Upper lobe of left lung (tissue), 6 donors: Measurements from ENCODE around the gene SULT2B1. TPM values are rescaled to one million over a fixed set of nuclear protein-coding genes. Genes with fewer than 3 reads are reported as not detected.

ENCODE experiments used
- ATAC-seq, 2 donors: fragments of 200-7000 bp; cut with Tn5 transposase; one replicate each; pipeline ENCODE4 v1.9.1; 2022; ENCODE audit warnings: mild to moderate bottlenecking in 2 of 2, moderate library complexity in 2 of 2; ENCODE audit not compliant: low FRiP score in 2 of 2
- DNase-seq, 2 donors: peaks; one replicate each; pipeline ENCODE4 v3.0.0-alpha.2; 2019 to 2020
- H3K27ac ChIP-seq, 4 donors: fragments of 200-600 bp; sonication (generic); one replicate each; pipeline ENCODE4 v1.5.1; 2016 to 2019
- H3K27me3 ChIP-seq, 4 donors: fragments of 200-600 bp; sonication (generic); one replicate each; pipeline ENCODE4 v1.5.1; 2017 to 2019
- H3K36me3 ChIP-seq, 4 donors: fragments of 200-600 bp; sonication (generic); one replicate each; pipeline ENCODE4 v1.5.1; 2016 to 2019
- H3K4me1 ChIP-seq, 4 donors: fragments of 200-600 bp; sonication (generic); one replicate each; pipeline ENCODE4 v1.5.1; 2018 to 2019
- H3K4me3 ChIP-seq, 4 donors: fragments of 200-600 bp; sonication (generic); one replicate each; pipeline ENCODE4 v1.5.1; 2017 to 2019; ENCODE audit warnings: mild to moderate bottlenecking in 2 of 4, moderate library complexity in 1 of 4
- H3K9me3 ChIP-seq, 4 donors: fragments of 200-600 bp; sonication (generic); one replicate each; pipeline ENCODE4 v1.5.1; 2018 to 2019
- CTCF ChIP-seq, 6 experiments: fragments of 450-650 bp in 4 of 6; fragments of 200-600 bp in 2 of 6; sonication (generic) in 2 of 6; IDR thresholded peaks; one replicate each; pipeline ENCODE4 v1.5.1; 2016 to 2019; ENCODE audit warnings: antibody characterized with exemption in 6 of 6
- EP300 ChIP-seq, 4 donors: sonication (generic); formaldehyde crosslinking; IDR thresholded peaks; one replicate each; pipeline ENCODE4 v1.5.1; 2017; ENCODE audit warnings: antibody characterized with exemption in 4 of 4, control low read depth in 2 of 4
- POLR2A ChIP-seq, 4 donors: fragments of 450-650 bp; IDR thresholded peaks; one replicate each; pipeline ENCODE4 v1.5.1; 2016 to 2017; ENCODE audit warnings: antibody characterized with exemption in 4 of 4, mild to moderate bottlenecking in 2 of 4
- POLR2AphosphoS5 ChIP-seq, 2 donors: sonication (generic); formaldehyde crosslinking; IDR thresholded peaks; one replicate each; pipeline ENCODE4 v1.5.1; 2017; ENCODE audit warnings: antibody characterized with exemption in 2 of 2
- WGBS, 2 donors: methylation state at CpG; one replicate each; pipeline ENCODE4 v1.1.5; 2017 to 2018; 5-methylcytosine and 5-hydroxymethylcytosine counted together
- total RNA-seq, 6 donors: library from RNA; depleted of rRNA in 4 of 6; stranded (reverse); fragments of >200 nt in 4 of 6; gene quantifications; one replicate each; pipeline versions ENCODE4 v1.1.0 to v1.2.1, GENCODE V29; 2016 to 2021
- donor health status: DM: no; HTN: no; CAD: no; lungs with moderate emphysema.
- donor health status: DM: no; HTN: yes; CAD: no; lungs with severe emphysema.

Gene SULT2B1
- total RNA-seq, 6 donors from 2014 or later: 10.5 to 19.6 (median 15.2) TPM

- peaks cover 0 to 9% (median 4%) of the 10 kb centered on the region in 4 donors for H3K4me1 ChIP-seq
- no peaks in the 10 kb centered on the region for H3K27me3 ChIP-seq
- no peaks in the 10 kb centered on the region for H3K9me3 ChIP-seq
- H3K4me3 ChIP-seq: no peak overlapping the region
- TF ChIP-seq POLR2A (IDR thresholded peaks at IDR 0.05) (no peak), EP300 (IDR thresholded peaks at IDR 0.05) (no peak), POLR2AphosphoS5 (IDR thresholded peaks at IDR 0.05) (no peak), CTCF (IDR thresholded peaks at IDR 0.05) (peak in 3 of 6 experiments; percentile 20 to 35 (median 23))
- 32 to 42% methylated on average over 6 to 8 of the region's 9 CpGs for WGBS, 2 donors
- H3K27ac ChIP-seq: no peak overlapping the region
- ATAC-seq: peak in 1 of 2 donors; percentile 60
- no peak for DNase-seq
- H3K36me3 ChIP-seq: no peaks in the 10 kb centered on the region
Measured at GRCh38 chr19:48608798-48609263, 56.9 kb downstream of the SULT2B1 start.

- H3K4me3 ChIP-seq: no peak overlapping the region
- no peaks in the 10 kb centered on the region for H3K9me3 ChIP-seq
- no peaks in the 10 kb centered on the region for H3K27me3 ChIP-seq
- 93% methylated on average over 20 of the region's 20 CpGs for whole genome bisulfite sequencing, 2 donors
- peak in 1 of 2 donors; percentile 79 for DNase-seq
- TF ChIP-seq CTCF (IDR thresholded peaks at IDR 0.05) (no peak), POLR2A (IDR thresholded peaks at IDR 0.05) (no peak), POLR2AphosphoS5 (IDR thresholded peaks at IDR 0.05) (no peak), EP300 (IDR thresholded peaks at IDR 0.05) (no peak)
- H3K4me1 ChIP-seq: peaks cover 0 to 12% (median 6%) of the 10 kb centered on the region in 4 donors
- H3K36me3 ChIP-seq: peaks cover 0 to 1% (median under 1%) of the 10 kb centered on the region in 4 donors
- ATAC-seq: no peak
- no peak overlapping the region for H3K27ac ChIP-seq
Measured at GRCh38 chr19:48609571-48610108, 57.7 kb downstream of the SULT2B1 start.

GRCh38 chr19:48611872-48612271 lies 59.9 kb downstream of the SULT2B1 start:
- Histone ChIP-seq H3K4me3 (no peak overlapping the region), H3K27ac (no peak overlapping the region), H3K9me3 (no peaks in the 10 kb centered on the region), H3K4me1 (peaks cover 11 to 35% (median 21%) of the 10 kb centered on the region in 4 donors), H3K27me3 (no peaks in the 10 kb centered on the region), H3K36me3 (peaks cover 11 to 23% (median 21%) of the 10 kb centered on the region in 4 donors)
- DNase-seq: peak in 1 of 2 donors; percentile 45
- no peak for ATAC-seq
- WGBS, 2 donors: 90 to 93% methylated on average over 12 to 14 of the region's 14 CpGs
- no peak for TF ChIP-seq POLR2A (IDR thresholded peaks at IDR 0.05)
- no peak for TF ChIP-seq POLR2AphosphoS5 (IDR thresholded peaks at IDR 0.05)
- no peak for TF ChIP-seq CTCF (IDR thresholded peaks at IDR 0.05)
- TF ChIP-seq EP300 (IDR thresholded peaks at IDR 0.05): no peak

GRCh38 chr19:48613024-48613851 lies 61.3 kb downstream of the SULT2B1 start:
- H3K27me3 ChIP-seq: no peaks in the 10 kb centered on the region
- peak overlapping the region in 2 of 4 donors; percentile 45 to 47 for H3K4me3 ChIP-seq
- WGBS, 2 donors: 70 to 77% methylated on average over 9 to 35 of the region's 39 CpGs
- DNase-seq (peak; percentile 45 to 87), ATAC-seq (peak in 1 of 2 donors; percentile 7)
- TF ChIP-seq POLR2AphosphoS5 (IDR thresholded peaks at IDR 0.05) (no peak), CTCF (IDR thresholded peaks at IDR 0.05) (no peak), POLR2A (IDR thresholded peaks at IDR 0.05) (no peak), EP300 (IDR thresholded peaks at IDR 0.05) (no peak)
- no peaks in the 10 kb centered on the region for H3K9me3 ChIP-seq
- peak overlapping the region; percentile 4 to 94 (median 88) for H3K27ac ChIP-seq
- peaks cover 25 to 48% (median 35%) of the 10 kb centered on the region in 4 donors for H3K4me1 ChIP-seq
- peaks cover 15 to 32% (median 28%) of the 10 kb centered on the region in 4 donors for H3K36me3 ChIP-seq
